GM19193 (cell line): ENCODE results near the gene CD6.

Experiments
- POLR2A ChIP-seq: IDR thresholded peaks from 4 replicates; pipeline ENCODE4 v1.6.1; 2011; ENCODE audit not compliant: insufficient read depth, insufficient read length; ENCODE audit errors: extremely low read depth

CD6 gene

DNA sequence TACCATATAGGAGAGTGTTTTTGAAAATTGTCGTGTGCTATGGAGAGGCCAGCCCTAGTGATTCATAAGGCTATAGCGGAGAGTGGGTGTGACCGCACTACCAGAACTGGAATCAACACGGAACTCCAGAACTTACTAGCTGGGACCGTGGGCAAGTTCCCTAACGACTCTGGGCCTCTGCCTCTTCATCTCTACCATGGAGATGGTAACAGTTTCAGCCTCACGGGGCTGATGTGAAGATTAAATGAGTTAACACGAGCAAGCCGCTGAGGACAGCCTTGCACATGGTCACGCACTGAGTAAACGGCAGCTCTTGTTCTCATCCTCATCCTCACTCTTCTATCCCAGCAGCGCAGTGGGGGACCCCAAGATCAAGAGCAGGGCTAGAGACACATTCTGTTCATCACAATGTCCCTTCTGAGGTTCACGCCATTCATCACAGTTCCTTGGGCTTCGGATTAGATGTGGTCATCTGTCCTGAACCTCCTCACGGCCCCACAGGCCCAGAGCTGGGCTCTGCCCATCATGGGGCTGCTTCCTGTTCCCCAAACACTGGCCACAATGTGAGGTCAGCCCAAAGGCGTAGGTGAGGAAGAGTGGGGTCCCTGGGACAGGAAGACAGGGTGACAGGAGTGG, 83.6 kb downstream of the CD6 start:
- no peak for TF ChIP-seq POLR2A

DNA sequence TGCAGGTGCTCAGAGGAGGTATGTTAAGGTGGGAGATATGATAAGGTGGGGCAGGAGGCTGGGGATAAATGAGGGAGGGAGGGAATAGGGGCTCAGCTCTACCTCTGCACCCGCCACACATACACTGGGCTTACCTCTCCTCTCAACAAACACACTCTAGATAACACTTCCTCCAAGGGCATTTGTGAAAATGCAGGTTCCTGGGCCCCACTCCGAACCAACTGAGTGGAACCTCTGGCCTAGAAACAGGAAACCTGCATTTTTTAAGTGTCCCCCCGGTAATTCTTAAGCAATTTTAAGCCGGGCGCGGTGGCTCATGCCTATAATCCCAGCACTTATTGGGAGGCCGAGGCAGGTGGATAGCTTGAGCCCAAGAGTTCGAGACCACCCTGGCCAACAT, 84.3 kb downstream of the CD6 start:
- TF ChIP-seq POLR2A, result no peak

DNA sequence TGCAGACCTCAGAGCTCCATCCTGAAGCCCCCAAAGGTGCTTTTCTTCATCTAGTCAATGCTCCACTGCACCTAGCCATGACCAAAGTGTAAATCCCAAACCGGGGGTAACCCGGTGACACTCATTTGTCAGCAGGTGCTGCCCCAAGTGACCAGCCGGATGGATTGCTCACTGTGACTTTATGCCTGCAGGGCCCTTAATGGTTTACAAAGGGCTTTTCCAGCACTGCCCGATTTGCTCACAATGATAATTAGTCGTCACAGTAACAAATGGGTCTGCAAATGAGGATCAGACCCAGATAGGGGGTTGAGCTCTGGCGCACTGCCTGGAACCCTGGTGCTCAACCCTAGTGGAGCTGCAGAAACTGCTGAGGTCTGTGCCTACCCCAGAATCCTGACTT, 85.1 kb downstream of the CD6 start:
- no peak for TF ChIP-seq POLR2A

DNA sequence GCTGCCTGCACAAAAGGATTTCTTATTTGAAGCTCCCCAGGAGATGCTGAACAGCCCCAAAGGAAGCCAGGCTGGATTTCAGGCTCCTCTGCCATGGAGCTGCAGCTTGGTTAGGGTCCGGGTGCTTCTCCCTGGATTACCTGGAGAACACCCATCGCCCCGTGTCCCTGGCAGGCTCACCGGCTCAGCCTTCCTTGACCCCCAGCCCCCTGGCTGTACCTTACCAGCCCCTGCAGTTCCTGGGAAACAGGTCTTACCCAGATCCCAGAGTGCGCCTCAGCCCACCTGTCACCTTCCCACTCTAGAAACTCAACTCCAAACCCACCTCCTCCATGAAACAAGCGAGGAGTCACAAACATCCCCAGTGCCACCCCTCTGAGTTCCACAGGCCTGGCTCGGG, 85.5 kb downstream of the CD6 start:
- TF ChIP-seq POLR2A, result no peak

DNA sequence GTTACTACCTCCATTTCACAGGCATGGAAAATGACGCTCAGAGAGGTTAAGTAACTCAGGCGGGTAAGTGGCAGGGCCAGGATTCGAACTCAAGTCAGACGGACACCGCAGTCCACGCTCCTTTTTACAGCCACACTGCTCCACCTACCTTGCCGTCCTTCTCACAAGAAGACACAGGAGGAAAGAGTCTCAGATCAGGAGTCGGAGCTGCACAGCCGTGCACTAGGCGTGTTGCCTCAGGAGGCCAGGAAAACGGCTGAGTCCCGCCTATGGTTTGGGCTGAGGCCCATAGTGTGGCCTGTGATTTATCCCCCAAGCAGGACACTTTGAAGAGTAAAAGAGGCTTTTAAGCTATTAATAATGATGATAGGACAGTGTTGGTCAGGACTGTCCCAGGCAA, 86.1 kb downstream of the CD6 start:
- no peak for TF ChIP-seq POLR2A

DNA sequence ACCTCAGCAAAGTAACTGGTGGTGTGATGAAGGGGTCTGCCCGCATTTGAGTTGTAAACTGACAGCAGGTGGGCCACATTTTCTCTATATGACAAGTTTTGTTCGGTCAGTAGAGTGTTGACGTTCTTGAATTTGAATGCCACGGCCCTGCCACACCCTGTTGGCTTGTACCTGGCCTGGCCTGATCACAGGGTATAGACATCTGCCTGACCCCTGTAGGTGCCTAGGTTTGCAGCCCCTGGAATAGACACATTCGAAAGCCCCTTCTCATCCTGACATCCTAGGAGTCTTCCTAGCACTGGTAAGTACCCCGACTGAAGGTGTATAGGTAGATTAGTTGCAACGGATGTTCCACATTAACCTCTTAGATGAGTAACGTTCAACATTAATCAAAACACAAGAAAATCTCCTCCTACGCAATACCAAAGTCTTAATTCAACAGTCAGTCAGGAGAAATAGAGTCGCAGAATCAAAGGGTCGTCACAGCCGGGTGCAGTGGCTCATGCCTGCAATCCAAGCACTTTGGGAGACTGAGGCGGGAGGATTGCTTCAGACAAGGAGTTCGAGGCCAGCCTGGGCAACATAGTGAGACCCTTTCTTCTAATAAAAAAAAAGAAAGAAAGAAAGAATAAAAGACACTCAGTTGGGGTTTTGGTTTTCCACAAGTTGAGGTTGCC, 87.2 kb downstream of the CD6 start:
- no peak for TF ChIP-seq POLR2A

DNA sequence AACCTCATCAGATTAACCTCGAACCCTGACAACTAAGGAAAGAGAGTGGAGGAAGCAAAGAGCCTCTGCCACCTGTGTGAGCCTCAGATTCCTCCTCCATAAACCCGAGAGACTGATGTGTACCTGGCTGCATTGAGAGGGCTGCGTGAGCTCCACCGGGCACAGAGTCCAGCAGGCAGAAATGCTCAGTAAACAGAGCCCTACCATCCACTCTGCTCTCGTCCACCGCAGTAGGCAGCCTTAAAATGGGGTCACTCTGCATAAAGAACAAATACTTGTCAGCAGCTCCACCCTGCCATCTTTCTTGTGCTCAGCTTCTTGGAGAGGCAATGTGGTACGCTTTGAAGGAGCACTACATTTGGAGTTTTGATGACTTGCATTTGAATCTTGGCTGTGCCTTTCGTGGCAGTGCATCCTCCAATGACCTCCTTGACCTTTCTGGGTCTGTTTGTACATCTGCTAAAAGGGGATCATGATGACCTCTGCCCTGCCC, 87.8 kb downstream of the CD6 start:
- TF ChIP-seq POLR2A, result no peak

DNA sequence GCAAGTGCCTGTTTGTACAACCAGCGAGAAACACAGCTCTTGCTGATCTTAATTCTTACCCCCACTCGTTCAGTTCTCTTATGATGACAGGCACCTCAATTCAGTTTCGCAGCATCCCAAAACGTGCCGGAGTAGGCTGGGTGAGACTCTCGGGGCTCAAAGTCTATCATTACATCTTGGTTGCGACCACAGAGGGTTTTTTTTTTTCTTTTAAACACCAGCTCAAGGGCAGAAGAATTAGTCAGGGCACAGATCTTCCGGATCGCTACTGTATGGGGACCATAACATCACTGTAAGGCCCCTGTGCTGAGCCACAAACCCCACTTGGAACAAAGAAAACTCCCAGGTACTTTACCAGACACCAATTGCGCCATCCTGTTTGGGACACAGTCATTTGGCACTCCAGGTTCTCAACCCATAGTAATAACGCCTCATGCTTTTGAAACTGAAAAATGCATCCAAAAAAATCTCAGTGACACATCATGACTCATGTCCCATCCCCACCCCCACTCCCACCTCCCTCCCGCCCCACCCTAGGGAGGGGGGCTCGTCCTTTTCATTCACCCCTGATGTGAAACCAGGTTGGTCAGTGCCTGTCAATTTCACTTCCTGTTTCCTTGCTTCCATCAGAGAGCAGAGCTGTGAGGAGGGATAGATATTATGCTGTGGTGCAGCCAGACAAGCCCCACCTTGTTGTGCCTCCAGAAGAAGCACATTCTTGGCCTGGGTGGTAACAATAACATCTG, 89.8 kb downstream of the CD6 start:
- TF ChIP-seq POLR2A, result no peak

DNA sequence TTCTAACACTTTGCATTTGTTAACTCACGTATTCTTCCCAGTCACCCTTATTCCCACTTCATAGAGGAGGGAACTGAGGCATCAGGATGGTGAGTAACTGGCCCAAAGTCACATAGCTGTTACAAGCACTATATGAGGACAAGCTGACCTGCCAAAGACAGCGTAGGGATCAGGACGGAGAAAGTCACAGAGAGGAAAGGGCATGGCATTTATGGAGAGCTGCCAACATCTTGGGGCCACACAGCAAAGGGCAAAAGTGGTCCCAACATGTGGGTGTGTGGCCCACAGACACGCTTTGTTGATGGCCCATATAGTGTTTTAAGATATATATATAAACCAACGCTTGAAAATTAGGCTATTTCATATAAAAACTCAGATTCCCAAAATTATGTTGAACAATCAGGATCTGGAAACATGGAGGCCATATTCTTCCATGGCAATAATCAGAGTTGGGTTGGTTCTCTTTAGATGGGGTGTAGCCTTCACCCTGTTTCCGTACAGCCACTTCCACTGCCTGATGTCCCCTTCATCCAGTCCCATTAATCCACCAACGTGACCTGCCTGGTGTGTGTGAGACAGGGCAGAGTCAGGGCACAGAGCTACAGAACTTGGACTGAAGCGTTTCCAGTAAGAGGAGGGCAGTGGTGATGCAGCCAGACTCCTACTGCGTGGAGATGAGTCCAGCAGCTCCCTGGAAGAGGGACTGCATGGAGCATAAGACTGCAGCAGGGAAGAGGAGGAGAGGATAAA, 90.9 kb downstream of the CD6 start:
- TF ChIP-seq POLR2A, result no peak

DNA sequence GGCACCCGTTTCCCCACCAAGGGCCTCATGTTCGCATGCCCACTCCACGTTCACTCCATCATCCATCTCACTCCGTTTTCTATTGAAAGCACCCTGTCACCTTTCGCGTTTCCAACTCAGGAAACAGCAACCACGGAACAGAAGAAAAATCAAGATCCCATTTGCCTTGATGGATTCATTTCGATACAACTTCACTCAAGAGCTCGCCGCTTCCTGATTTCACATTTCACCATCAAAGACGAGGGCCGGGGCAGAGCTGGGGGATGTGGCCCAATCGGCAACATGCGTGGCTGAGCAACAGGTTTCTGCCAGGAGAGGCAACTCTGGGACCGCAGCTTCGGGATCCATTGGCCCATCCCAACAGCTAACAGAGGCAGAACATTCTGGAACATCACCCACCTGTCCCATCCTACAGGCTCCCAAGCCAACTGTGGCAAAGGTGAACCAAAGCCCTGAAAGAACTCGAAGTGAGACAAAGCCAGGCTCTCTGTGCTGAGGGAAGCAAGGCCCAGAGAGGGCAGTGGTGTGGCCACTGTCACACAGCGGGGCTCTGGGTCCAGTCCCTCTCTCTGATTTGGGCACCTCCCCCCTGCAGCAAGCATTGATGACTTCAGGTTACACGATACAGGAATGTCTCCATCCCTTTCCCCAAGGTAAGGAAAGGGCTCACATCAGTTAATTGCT, 94.6 kb downstream of the CD6 start:
- no peak for TF ChIP-seq POLR2A

DNA sequence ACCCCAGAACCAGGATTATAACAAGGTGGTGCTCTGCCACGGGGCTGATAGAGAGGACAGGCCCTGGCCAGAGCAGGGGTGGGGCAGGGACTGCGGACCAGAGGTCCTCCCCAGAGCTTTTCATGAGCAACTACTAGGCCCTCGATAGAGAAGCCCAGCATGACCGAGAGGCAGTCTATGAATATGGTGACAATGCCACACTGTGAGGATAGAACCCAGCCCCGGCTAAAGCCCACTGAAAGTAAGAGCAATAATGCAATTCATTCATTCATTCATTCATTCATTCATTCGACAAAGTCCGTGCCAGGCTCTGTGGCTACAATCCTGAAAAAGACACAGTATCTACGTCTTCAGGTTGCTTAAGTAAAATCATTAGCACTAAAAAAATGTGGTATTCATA, 95.2 kb downstream of the CD6 start:
- no peak for TF ChIP-seq POLR2A

DNA sequence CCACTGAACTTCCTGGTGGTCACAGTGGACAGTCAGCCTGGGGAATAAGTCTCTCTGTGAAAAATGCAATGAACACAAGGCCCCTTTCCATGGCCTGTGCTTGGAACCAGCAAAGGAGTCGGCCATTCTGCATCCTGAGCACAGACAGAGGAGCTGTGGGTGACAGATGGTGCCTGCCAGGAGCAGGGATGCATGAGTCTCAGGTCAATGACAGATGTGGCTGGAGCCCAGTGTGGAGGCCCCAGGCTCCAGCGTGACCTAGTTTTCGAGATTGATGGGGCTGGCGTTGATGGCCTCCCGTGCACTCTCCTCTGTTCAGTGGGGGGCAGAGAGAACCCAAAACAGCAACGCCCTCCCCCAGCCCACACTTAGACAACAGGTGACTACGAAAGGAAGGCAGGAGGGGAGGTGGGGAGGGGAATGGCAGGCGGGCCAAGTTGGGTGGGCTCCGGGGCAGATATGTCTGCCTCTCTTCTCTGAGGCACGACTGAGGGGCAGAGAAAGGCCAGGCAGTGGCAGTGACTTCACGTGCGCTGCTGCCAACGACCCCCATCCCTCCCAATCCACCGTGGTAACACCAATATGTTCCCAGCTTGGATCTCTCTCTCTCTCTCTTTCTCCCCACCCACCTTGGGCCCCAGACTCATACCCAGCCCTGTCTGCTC, 96.4 kb downstream of the CD6 start:
- TF ChIP-seq POLR2A, result no peak

DNA sequence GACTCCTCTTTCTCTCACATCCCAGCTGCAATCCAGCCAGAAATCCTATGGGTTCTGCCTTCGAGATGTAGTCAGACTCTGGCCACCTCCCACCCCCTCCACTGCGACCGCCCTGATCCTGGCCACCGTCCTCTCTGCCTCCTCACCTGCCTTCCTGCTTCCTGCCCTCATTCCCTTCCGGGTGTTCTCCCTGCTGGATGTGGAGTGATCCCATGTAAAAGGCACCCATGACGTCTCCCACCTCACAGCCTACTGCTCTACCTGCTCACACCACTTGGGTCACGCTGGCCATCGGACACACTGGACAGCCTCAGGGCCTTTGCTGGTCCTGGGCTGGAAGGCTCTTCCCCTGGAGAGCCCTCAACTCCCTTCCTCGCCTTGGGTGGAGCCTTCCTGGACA, 97.1 kb downstream of the CD6 start:
- TF ChIP-seq POLR2A, result no peak

DNA sequence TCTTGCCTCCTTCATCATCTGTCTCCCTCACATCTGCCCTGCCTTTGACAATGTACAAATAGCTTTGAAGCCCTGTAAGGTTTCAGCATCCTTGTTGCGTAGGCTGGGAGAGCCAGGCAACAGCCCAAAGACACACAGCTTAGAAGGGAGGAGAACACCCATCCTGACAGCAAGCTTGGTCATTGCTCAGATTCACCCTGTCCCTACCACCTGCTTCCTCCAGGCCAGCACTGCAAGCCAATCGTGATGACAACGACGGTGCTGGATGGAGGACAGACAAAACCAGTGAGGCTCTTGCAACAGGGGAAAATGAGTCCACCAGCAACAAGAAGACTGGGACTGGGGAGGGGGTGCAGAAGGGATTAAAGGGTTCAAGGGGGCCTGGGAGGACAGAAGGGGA, 97.9 kb downstream of the CD6 start:
- no peak for TF ChIP-seq POLR2A
